HUES6 (cell line): ENCODE measurements around the gene DCAF10.
"Not testable (repeated sequence)": the region's sequence is repeated elsewhere in the genome, so short reads cannot be mapped to it uniquely, and the experiment has no call there.

Source experiments
- H3K27ac ChIP-seq: 2 replicates; pipeline ENCODE4 v1.7.0; 2013; ENCODE audit warnings: low read depth, mild to moderate bottlenecking, low read length, inconsistent platforms
- H3K27me3 ChIP-seq: 2 replicates; pipeline ENCODE4 v1.6.1; 2013; ENCODE audit warnings: low read length; ENCODE audit not compliant: control insufficient read depth, insufficient read depth
- H3K36me3 ChIP-seq: 2 replicates; pipeline ENCODE4 v1.6.1; 2013; ENCODE audit warnings: low read length; ENCODE audit not compliant: control insufficient read depth, insufficient read depth
- H3K4me1 ChIP-seq: 2 replicates; pipeline ENCODE4 v1.6.1; 2013; ENCODE audit warnings: low read length; ENCODE audit not compliant: control insufficient read depth, insufficient read depth
- H3K4me3 ChIP-seq: 2 replicates; pipeline ENCODE4 v1.5.1; 2013; ENCODE audit warnings: low read depth, low read length
- H3K9ac ChIP-seq: one replicate; pipeline ENCODE4 v1.6.1; 2013; ENCODE audit warnings: mild to moderate bottlenecking, low read length
- H3K9me3 ChIP-seq: 2 replicates; pipeline ENCODE4 v1.6.1; 2013; ENCODE audit warnings: low read depth, low read length; ENCODE audit not compliant: control insufficient read depth, insufficient read depth

The DCAF10 gene

GRCh38 chr9:37909326-37909725 lies 108.7 kb downstream of the DCAF10 start:
- H3K36me3 ChIP-seq = no peaks in the 10 kb centered on the region
- no peak overlapping the region for H3K4me3 ChIP-seq
- H3K27ac ChIP-seq = no peak overlapping the region
- no peak overlapping the region for H3K9ac ChIP-seq
- H3K27me3 ChIP-seq = no peaks in the 10 kb centered on the region; the same call in 1 of the 2 replicates
- no peaks in the 10 kb centered on the region for H3K9me3 ChIP-seq
- H3K4me1 ChIP-seq = peaks cover 16% of the 10 kb centered on the region

GRCh38 chr9:37909836-37910235 lies 109.2 kb downstream of the DCAF10 start:
- not testable (repeated sequence) for H3K27ac ChIP-seq, H3K4me3 ChIP-seq, H3K9ac ChIP-seq, H3K36me3 ChIP-seq, H3K27me3 ChIP-seq, H3K9me3 ChIP-seq
- H3K4me1 ChIP-seq = peaks cover 14% of the 10 kb centered on the region

GRCh38 chr9:37910271-37910670 lies 109.7 kb downstream of the DCAF10 start:
- Histone ChIP-seq H3K36me3 (no peaks in the 10 kb centered on the region), H3K27ac (no peak overlapping the region), H3K27me3 (no peaks in the 10 kb centered on the region; the same call in 1 of the 2 replicates), H3K9me3 (no peaks in the 10 kb centered on the region), H3K9ac (no peak overlapping the region), H3K4me1 (peaks cover 13% of the 10 kb centered on the region), H3K4me3 (no peak overlapping the region)

- no peaks in the 10 kb centered on the region for H3K27me3 ChIP-seq
- no peaks in the 10 kb centered on the region for H3K36me3 ChIP-seq
- no peaks in the 10 kb centered on the region for H3K9me3 ChIP-seq
- peaks cover 13% of the 10 kb centered on the region; the same call in 1 of the 2 replicates for H3K4me1 ChIP-seq
- H3K4me3 ChIP-seq = no peak overlapping the region
- no peak overlapping the region for H3K9ac ChIP-seq
- H3K27ac ChIP-seq = no peak overlapping the region
Measured at GRCh38 chr9:37911271-37911681, 110.7 kb downstream of the DCAF10 start.

- H3K4me3 ChIP-seq = no peak overlapping the region
- no peak overlapping the region for H3K9ac ChIP-seq
- H3K9me3 ChIP-seq = no peaks in the 10 kb centered on the region
- H3K27me3 ChIP-seq = no peaks in the 10 kb centered on the region
- H3K36me3 ChIP-seq = peaks cover 10% of the 10 kb centered on the region; the same call in 1 of the 2 replicates
- no peak overlapping the region for H3K27ac ChIP-seq
- peaks cover 14% of the 10 kb centered on the region; the same call in 1 of the 2 replicates for H3K4me1 ChIP-seq
Measured at GRCh38 chr9:37913480-37914153, 113.0 kb downstream of the DCAF10 start.

- Histone ChIP-seq H3K9me3 (no peaks in the 10 kb centered on the region), H3K9ac (no peak overlapping the region), H3K4me1 (peaks cover 19% of the 10 kb centered on the region; the same call in 1 of the 2 replicates), H3K27ac (no peak overlapping the region), H3K4me3 (no peak overlapping the region), H3K36me3 (peaks cover 10% of the 10 kb centered on the region; the same call in 1 of the 2 replicates), H3K27me3 (no peaks in the 10 kb centered on the region)
Measured at GRCh38 chr9:37914154-37914551, 113.6 kb downstream of the DCAF10 start.

- Histone ChIP-seq H3K4me3 (no peak overlapping the region), H3K27me3 (no peaks in the 10 kb centered on the region), H3K9ac (no peak overlapping the region), H3K27ac (no peak overlapping the region), H3K4me1 (peaks cover 23% of the 10 kb centered on the region), H3K36me3 (peaks cover 10% of the 10 kb centered on the region; the same call in 1 of the 2 replicates), H3K9me3 (no peaks in the 10 kb centered on the region)
Measured at GRCh38 chr9:37914701-37915358, 114.2 kb downstream of the DCAF10 start.

GRCh38 chr9:37915911-37916470 lies 115.4 kb downstream of the DCAF10 start:
- H3K4me3 ChIP-seq = no peak overlapping the region
- H3K9me3 ChIP-seq = no peaks in the 10 kb centered on the region
- peaks cover 34% of the 10 kb centered on the region for H3K4me1 ChIP-seq
- no peak overlapping the region for H3K27ac ChIP-seq
- H3K36me3 ChIP-seq = peaks cover 10% of the 10 kb centered on the region; the same call in 1 of the 2 replicates
- H3K27me3 ChIP-seq = no peaks in the 10 kb centered on the region
- no peak overlapping the region for H3K9ac ChIP-seq

GRCh38 chr9:37916471-37917312 lies 116.1 kb downstream of the DCAF10 start:
- Histone ChIP-seq H3K27me3 (no peaks in the 10 kb centered on the region), H3K9me3 (no peaks in the 10 kb centered on the region), H3K9ac (no peak overlapping the region), H3K27ac (no peak overlapping the region), H3K36me3 (peaks cover 10% of the 10 kb centered on the region; the same call in 1 of the 2 replicates), H3K4me3 (no peak overlapping the region), H3K4me1 (peaks cover 41% of the 10 kb centered on the region)
